Stimulated activated CD8-positive, alpha-beta memory T cell treated with anti-CD3 and anti-CD28 coated beads, Interleukin-7, amount 100 ng/mL, for 48 hours (primary cell): Measurements from ENCODE around the gene TMEM53.

Experiments used
- DNase-seq, 2 donors: peaks; one replicate each; pipeline ENCODE4 v3.0.0-alpha.2; 2020; ENCODE audit warnings: low read depth in 1 of 2; ENCODE audit errors: extremely low read depth in 1 of 2

TMEM53 gene

DNA sequence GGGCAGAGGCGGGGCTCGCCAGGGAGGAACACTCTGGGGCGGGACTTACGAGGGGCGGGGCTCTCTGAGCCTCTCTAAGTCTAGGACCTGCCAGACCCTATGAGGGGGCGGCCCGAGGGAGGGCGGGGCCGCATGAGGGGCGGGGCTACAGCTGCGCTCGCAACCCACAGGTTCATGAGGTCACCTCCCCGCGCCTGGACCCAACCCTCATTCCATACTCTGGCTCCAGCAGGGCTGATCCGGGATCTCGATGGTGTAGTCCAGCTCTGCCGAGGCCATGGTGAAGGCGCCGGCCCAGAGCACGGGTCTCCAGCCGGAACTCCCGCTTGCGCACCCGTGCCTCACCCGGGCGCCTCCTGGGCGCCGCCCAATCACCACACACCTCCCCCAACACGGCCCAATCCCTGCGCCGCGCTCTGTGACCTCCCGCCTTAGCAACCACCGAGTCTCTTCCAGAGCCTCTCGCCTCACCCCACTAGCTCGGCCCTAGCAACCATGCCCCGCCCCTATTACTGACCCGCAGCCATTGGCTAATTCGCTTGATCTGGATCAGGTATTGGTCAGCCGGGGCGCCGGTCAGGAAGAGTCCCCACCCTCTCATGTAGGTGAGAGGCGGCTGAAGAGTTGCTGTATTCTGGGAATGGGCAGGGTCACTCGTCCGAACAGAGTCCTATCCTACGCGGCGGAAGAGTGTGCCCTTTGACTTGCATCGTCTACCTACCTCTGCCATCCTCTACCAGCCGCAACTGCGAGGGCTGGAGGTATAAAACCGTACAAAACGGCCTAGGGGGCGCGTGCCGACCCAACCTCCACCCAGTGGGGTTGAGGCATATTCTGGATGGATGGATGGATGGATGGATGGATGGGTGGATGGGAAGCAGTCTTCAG is at the start of gene TMEM53, which contains the start of gene ARMH1:
Gene TMEM53 (minus strand): TSS at position 369 of the 888 bp plus-strand sequence. CDS start 90 bp downstream, at position 279.
Gene ARMH1 (plus strand): TSS at position 602 of the 888 bp plus-strand sequence. CDS start 14,984 bp downstream, outside the sequence.
- peak; percentile 91 to 99 for DNase-seq

GRCh38 chr1:44723496-44724295 is 49.4 kb upstream of the TMEM53 start:
- DNase-seq = no peak

- no peak for DNase-seq
These were observed 48.8 kb upstream of the TMEM53 start for GRCh38 chr1:44723064-44723463.

DNA sequence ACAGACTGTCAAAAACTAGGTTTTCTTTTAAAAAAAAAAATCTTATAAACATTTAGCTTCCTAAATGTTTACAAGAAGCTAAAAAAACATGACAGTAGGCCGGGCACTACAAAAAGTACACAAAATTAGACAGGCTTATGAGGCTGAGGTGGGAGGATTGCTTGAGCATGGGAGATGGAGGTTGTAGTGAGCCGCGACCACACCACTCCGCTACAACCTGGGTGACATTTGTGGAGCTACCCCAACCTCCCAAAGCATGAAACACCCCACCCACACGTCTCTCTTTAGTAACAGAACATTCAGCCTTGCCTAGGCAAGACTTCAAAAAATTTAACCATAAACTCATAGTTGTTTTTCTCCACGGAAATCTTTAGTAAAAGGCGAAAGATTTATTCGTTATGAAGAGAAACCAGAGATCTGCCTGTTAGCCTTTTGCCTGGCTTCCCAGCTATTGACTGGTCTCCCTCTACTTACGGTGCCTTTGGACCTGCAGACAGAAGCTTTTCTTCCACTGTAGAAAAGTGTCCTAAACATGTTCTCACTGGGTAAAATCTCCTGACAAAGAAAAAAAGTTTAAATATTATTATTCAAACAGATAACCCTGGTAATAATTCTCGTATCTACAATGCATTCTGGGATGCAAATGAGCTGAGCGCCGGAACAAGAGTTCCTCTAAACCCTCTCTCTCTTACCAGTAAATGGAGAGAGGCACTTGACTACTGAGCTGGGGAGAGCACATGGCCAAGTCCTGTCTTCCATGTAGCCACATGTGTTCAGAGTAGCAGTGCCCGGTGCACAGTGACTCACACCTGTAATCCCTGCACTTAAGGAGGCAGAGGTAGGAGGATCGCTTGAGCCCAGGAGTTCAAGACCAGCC is 47.4 kb upstream of the TMEM53 start:
- peak in 1 of 2 donors; percentile 85 for DNase-seq

DNA sequence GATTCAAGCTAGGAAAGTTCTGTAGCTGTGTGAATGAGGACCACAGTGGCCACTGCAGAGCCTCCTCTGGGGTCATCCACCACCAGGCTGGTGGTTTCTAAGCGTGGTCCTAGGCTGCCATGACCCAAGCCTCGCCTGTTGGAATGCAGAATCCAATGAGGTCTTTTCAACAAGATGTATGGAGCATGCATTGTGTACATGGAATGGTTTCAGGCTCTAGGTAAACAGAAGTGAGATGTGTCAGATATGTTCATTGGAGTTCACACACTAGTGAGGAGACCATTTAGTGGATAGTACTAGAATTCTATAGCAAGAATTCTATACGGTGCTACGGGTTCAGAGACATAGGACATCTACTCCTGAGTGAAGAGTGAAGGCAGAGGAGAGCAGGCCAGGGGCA is 46.0 kb upstream of the TMEM53 start:
- DNase-seq = no peak

DNA sequence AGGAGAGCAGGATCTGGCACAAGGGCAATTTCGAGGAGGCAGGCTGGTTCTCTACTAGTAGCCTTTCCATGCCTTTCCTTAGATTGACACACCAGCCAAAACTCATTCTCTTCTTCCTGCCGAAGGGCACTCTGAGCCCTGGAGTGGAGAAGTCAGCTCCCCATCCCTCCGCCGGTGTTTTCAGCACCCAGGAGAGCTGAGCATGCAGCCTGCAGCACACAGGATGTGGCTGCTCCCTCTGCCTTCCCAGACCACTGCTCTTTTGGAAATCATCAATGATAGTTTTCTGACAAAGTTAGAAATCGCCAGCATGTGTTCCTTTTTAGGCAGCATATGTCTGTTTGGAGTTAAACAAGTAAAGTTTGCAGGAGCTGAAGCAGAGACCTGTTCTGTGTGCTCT is 45.0 kb upstream of the TMEM53 start:
- DNase-seq = no peak

DNA sequence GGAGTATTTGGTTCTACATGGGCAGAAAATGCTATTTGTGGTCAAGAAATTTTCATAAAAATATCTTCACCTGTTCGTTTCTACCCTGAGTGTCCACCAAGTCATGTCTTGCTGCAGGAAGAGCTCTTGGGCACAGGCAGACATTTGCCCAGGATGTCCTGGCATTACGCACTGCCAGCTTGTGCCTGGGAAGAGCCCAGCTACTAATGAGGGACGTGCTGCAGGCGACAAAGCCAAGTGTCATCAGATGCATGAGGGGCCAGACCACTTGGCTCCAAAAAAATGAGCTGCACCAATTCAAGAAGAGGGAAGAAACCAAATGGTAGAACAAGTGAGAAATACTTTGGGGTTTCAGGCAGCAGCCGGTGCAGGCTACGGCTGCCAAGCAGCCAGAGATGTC is 43.8 kb upstream of the TMEM53 start:
- DNase-seq = no peak

- no peak for DNase-seq
These were observed 43.4 kb upstream of the TMEM53 start for GRCh38 chr1:44717653-44718052.

DNA sequence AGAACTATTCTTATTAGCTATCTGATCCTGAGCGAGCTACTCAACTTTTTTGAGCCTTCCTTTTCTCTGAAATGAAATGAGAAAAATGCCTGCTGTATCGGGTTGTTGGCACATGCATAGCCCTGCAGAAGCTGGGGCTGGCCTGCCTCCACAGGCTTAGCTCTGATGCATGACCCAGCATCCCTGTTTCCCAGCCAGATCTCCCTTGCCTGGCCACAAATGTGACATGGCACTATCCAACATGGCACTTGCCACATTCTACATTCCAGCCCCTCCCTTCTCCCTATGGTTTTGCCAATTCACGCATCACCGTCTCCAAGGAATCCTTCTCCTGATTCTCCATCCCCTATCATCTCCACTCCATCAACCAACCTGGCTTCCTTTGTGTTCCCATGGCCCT is 42.9 kb upstream of the TMEM53 start:
- DNase-seq = no peak

- DNase-seq = no peak
These were observed 40.8 kb upstream of the TMEM53 start for GRCh38 chr1:44714944-44715571.

DNA sequence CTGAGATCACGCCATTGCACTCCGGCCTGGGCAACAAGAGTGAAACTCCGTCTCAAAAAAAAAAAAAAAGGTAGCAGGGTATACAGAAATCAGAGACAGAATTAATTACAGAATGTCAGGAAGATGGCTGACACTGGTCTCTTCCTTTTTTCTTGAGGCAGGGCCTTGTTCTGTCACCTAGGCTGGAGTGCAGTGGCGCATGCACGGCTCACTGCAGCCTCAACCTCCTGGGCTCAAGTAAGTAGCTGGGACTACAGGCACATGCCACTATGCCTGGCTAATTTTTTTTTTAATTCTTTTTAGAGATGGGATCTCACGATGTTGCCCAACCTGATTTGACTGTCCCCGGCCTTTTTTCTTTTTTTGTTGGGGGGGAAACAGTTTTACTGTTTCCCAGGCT is 40.3 kb upstream of the TMEM53 start:
- DNase-seq = no peak

- DNase-seq = no peak
These were observed 39.1 kb upstream of the TMEM53 start for GRCh38 chr1:44713321-44713781.

GRCh38 chr1:44707959-44708831 is 33.9 kb upstream of the TMEM53 start:
- DNase-seq = no peak

DNA sequence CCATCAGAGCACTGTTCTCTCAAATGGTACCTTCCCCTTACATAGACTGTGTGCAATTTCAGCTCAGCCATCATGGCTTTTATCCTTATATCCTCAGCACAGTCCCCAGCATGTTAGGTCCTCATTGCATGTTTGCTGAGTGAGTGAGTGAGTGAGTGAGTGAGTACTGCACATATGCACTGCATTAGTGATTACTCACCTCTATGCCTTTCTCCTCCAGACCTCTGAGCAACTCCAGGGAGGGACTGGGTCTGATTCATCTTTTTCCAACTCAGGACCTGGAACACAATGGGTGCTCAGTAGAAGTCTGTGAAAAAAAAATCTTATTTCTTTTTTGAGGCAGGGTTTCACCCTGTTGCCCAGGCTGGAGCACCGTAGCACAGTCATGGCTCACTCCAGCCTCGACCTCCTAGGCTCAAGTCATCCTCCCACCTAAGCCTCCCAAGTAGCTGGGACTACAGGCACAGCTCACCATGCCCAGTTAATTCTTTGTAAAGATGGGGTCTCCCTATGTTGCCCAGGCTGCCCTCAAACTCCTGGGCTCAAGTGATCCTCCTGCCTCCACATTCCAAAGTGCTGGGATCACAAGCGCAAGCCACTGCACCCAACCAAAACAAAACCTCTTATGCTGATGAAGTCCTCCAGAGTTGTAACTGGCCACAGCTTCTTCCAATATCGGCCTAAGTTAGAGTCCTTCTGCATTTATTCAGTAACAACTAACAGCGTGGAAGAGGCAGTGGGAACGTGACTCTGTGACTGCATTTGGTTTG is 33.0 kb upstream of the TMEM53 start:
- DNase-seq = no peak

DNA sequence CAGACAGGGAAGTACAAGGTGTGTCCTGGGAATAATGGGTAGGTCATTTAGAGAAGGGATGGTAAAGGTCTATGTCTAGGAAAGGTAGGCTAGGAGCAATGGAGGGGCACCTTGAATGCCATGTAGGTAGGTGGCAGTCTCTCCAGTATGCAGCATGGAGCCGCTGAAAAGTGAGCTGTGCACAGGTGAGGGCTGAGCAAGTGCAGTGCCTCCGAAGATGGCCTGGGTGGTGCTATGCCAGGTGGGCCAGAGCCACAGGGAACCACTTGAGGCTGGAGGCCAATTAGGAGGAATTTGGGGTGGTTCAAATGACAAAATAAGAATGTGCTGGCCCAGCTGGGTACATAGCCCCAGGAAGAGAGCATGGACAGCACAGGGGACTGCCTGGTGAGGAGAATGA is 31.7 kb upstream of the TMEM53 start:
- DNase-seq = no peak

GRCh38 chr1:44705470-44705869 is 31.2 kb upstream of the TMEM53 start:
- DNase-seq = no peak

GRCh38 chr1:44701141-44701573 is 26.9 kb upstream of the TMEM53 start:
- no peak for DNase-seq

DNA sequence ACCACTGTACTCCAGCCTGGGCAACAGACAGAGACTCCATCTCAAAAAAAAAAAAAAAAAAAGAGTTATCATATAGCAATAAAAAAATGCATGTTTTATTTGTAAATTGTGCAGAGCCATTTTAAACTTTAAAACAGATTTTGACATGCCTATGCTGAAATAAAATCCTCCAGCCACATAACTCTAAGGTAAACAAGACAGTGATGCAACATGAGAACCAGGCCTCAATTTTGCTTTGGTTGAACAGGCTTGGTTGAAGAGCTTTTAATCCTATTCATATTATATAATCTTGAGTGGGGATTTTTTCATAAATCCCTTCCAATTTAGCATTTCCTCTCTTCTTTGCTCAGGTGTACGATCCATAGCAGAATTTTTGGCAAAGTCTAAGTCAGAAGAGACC is 26.3 kb upstream of the TMEM53 start:
- DNase-seq = no peak
